ENCODE measurements around the gene SCYL1. TPM values are rescaled to one million over a fixed set of nuclear protein-coding genes. Genes with fewer than 3 reads are reported as not detected.

Gene SCYL1
- polyA plus RNA-seq, 3 donors: 60.9 to 68.7 (median 65.3) TPM

- no peak for DNase-seq (ENCODE audit: low read depth in 3 of 3, low spot score in 2 of 3)
Measured at GRCh38 chr11:65530157-65530496, 5.2 kb downstream of the SCYL1 start.

GRCh38 chr11:65532388-65533064 is 7.6 kb downstream of the SCYL1 start:
- DNase-seq (ENCODE audit: low read depth in 3 of 3, low spot score in 2 of 3): no peak

DNA sequence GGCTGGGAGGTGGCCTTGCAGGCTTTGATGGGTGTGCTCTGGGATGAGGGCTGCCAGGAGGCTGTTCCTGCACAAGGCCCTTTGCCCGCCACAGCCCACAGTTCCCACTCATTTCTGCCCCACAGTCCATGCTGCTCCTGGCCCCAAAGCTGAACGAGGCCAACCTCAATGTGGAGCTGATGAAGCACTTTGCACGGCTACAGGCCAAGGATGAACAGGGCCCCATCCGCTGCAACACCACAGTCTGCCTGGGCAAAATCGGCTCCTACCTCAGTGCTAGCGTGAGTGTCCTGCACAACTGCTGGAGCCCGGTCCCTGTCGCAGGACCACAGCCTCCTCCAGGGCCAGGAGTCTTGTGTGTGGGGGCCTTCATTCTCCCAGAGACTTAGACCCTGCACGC is 10.2 kb downstream of the SCYL1 start:
- no peak for DNase-seq (ENCODE audit: low read depth in 3 of 3, low spot score in 2 of 3)

DNA sequence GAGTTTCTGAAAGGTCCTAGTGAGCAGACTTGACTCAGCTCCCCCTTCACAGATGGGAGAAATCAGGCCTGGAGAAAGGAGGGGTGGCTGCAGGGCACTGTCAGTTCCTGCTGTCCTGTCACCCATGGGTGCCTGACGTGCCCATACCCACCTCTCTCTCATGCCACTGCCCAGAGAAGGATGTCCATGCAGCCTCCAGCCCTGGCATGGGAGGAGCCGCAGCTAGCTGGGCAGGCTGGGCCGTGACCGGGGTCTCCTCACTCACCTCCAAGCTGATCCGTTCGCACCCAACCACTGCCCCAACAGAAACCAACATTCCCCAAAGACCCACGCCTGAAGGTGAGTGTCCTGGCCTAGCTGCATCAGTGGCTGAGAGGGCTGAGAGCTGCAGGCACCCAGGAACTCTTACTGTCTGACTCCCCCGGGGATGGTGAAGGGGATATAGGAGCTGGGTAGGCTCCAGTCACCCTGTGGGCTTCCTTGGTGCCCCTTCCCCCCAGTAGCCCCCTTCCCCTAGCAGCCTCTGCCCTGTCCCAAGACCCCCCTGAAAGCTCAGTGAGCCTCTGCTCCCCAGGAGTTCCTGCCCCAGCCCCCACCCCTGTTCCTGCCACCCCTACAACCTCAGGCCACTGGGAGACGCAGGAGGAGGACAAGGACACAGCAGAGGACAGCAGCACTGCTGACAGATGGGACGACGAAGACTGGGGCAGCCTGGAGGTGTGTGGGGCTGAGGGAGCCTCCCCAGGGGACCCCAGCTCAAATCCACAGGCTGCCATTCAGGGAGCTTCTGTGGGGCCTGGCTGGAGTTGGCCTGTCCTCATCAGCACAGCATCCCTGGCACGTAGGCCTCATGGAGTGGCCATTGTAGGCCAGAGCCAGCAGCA is 11.8 kb downstream of the SCYL1 start:
- DNase-seq (ENCODE audit: low read depth in 3 of 3, low spot score in 2 of 3): no peak

GRCh38 chr11:65537296-65537597 is 12.4 kb downstream of the SCYL1 start:
- DNase-seq (ENCODE audit: low read depth in 3 of 3, low spot score in 2 of 3): no peak

GRCh38 chr11:65537620-65538231 is 12.8 kb downstream of the SCYL1 start:
- DNase-seq (ENCODE audit: low read depth in 3 of 3, low spot score in 2 of 3): no peak

DNA sequence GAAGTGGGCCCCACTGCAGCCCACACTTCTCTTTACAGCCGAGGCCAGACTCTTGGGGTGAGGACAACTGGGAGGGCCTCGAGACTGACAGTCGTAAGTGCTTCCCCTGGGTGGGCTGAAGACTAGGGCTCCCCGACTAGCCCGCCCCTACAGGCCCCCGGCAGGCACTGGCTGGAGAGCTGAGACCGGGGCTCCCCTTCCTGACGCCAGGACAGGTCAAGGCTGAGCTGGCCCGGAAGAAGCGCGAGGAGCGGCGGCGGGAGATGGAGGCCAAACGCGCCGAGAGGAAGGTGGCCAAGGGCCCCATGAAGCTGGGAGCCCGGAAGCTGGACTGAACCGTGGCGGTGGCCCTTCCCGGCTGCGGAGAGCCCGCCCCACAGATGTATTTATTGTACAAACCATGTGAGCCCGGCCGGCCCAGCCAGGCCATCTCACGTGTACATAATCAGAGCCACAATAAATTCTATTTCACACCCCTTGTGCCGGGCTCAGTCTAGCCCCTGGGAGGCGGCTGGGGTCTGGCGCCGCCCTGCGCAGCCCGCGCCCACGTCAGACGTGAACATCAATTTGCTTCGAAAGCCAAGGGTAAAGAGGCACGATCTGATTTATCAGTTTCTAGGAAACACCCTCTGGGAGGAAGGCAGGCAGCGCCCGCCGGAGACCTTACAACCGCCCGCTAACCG is 13.5 kb downstream of the SCYL1 start:
- no peak for DNase-seq (ENCODE audit: low read depth in 3 of 3, low spot score in 2 of 3)

- DNase-seq (ENCODE audit: low read depth in 3 of 3, low spot score in 2 of 3): no peak
Measured at GRCh38 chr11:65538915-65539743, 14.2 kb downstream of the SCYL1 start.

DNA sequence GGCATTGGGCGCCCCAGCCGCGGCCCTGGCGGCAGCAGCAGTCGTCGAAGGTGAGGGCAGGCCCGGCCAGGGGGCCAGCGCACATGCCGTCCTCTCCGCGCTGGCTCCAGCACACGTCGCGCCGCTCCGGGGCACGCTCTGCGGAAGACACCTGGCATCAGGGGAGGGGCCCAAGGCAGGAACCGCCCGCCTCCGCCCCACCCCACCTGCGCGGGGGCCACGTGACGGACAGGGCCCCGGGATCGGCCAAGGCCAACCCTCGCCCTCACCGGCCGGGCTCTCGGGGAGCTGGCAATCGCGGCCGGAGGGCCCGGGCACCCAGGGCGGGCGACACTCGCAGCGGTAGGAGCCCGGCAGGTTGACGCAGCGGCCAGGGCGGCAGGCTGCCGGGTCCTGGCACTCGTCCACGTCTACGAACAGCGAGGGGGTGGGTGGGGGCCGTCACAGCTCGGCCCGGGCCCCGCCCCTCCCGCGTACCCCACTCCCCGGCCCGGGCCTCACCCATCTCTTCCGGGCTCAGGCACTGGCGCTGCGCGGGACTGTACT is 14.9 kb downstream of the SCYL1 start:
- no peak for DNase-seq (ENCODE audit: low read depth in 3 of 3, low spot score in 2 of 3)

- no peak for DNase-seq (ENCODE audit: low read depth in 3 of 3, low spot score in 2 of 3)
Measured at GRCh38 chr11:65540290-65541092, 15.6 kb downstream of the SCYL1 start.

GRCh38 chr11:65541093-65541982 is 16.5 kb downstream of the SCYL1 start:
- DNase-seq (ENCODE audit: low read depth in 3 of 3, low spot score in 2 of 3): no peak

- DNase-seq (ENCODE audit: low read depth in 3 of 3, low spot score in 2 of 3): no peak
Measured at GRCh38 chr11:65542738-65543390, 18.0 kb downstream of the SCYL1 start.

DNA sequence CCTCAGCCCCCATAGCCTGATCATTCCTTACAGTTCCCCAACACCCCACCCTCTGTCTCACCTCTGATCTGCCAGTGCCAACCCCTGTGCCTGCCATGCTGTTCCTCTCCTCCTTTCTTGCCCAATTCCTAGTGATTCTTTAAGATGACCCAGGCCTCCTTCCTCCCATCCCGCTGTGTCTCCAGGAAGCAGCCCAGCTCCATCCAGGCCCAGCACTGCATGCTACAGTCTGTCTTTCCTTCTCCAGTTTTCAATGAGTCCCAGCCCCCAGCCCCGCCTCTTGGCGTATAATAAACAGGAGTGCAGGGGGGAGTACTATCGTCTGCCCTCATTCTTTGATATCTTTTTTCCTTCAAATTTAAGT is 21.0 kb downstream of the SCYL1 start:
- no peak for DNase-seq (ENCODE audit: low read depth in 3 of 3, low spot score in 2 of 3)

GRCh38 chr11:65546217-65546958 is 21.5 kb downstream of the SCYL1 start:
- no peak for DNase-seq (ENCODE audit: low read depth in 3 of 3, low spot score in 2 of 3)

DNA sequence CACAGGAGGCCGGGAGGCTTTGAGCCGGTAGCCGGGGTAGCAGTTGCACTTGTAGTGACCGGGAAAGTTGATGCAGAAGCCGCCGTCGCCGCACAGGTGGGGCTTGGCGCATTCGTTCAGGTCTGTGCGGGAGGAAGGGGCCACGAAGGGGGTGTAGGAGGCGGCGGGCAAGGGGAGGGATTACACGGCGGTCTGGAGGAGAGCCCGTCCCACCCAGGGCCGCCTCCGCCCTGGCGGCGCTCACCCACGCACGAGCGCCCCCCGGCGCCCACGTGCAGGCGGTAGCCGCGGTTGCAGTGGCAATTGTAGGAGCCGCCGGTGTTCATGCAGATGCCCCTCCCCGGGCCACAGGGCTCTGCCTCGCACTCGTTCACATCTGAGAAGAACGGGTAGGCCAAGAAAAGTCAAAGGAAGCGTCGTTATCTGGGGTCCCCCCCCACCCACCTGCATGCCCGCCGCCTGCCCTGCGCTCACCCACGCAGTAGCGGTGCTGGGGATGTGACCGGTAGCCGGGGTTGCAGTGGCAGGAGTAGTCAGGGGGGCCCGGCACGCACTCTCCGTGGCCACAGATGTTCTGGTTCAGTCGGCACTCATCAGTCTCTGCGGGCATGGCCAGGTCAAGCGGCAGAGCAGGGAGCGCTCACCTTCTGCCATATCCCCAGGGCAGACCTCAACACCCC is 22.7 kb downstream of the SCYL1 start:
- DNase-seq (ENCODE audit: low read depth in 3 of 3, low spot score in 2 of 3): no peak

DNA sequence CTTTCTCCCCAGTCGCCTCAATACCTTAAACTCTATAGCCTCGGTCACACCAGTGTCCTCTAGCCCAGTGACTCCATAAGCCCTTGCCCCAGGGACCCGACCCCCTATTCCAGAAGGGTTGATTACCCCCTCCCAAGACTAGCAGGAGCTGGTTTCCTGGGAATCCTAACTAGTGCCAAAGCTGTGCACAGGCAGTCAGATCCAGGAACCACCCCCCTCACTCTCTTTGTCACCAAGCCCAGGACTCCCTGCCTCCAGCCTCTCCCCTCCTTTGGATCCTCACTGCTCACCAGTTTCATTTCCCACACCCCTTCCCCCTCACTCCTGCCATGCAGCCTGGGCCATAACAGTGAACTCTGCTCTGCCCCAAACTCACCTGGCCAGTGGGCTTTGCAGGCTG is 23.5 kb downstream of the SCYL1 start:
- DNase-seq (ENCODE audit: low read depth in 3 of 3, low spot score in 2 of 3): no peak

GRCh38 chr11:65549096-65549495 is 24.2 kb downstream of the SCYL1 start:
- no peak for DNase-seq (ENCODE audit: low read depth in 3 of 3, low spot score in 2 of 3)
